HepG2 (cell line): ENCODE data around the gene LRGUK. TPM values are rescaled to one million over a fixed set of nuclear protein-coding genes. Genes with fewer than 3 reads are reported as not detected.

Experiments used
- ATAC-seq: fragments of 200-7000 bp; cut with Tn5 transposase; 3 replicates; pipeline ENCODE4 v1.9.1; 2020; ENCODE audit warnings: mild to moderate bottlenecking, moderate library complexity
- BruUV-seq: library from RNA; stranded (reverse); fragments of 400-500 nt; replicated peaks from 2 replicates; lab custom pipeline; 2021; lab: Mats Ljungman, UMichigan
- CTCF ChIA-PET: fragments of 300-600 bp; formaldehyde crosslinking; extraction: SDS; loops from one replicate; lab custom pipeline; 2021; ENCODE audit warnings: low total read pairs, inconsistent platforms, low intra/inter-chr PET ratio; lab: Yijun Ruan, JAX
- POLR2A ChIA-PET: fragments of 350-600 bp; sonication (Branson Sonifier 250); formaldehyde crosslinking; loops from one replicate; lab custom pipeline; 2020; ENCODE audit warnings: antibody characterized with exemption, inconsistent platforms; lab: Yijun Ruan, JAX
- DNase-seq: peaks from one replicate; pipeline ENCODE4 v3.0.0-alpha.2; 2015; ENCODE audit warnings: low spot score
- FAIRE-seq: peaks from 3 replicates; lab custom pipeline; 2011; peaks lifted over from hg19 to GRCh38; lab: Jason Lieb, UNC
- H2AFZ ChIP-seq: one replicate; pipeline ENCODE4 v1.6.1; 2011; ENCODE audit warnings: low read length, inconsistent platforms
- H3K27ac ChIP-seq: fragments of 300-600 bp; 3 replicates; pipeline ENCODE4 v1.8.0; 2011; ENCODE audit warnings: mixed run types, mild to moderate bottlenecking, mixed read lengths, low read length, inconsistent platforms; ENCODE audit not compliant: insufficient read depth; ENCODE audit errors: extremely low read length
- H3K27me3 ChIP-seq, 2 experiments: fragments of 200-600 bp in 1 of 2; 2 replicates in 1 of 2; 3 replicates in 1 of 2; pipeline versions ENCODE4 v1.6.0 to v1.8.0; 2011; ENCODE audit warnings: low read length in 2 of 2, mild to moderate bottlenecking in 2 of 2, moderate library complexity in 2 of 2, inconsistent platforms in 1 of 2; ENCODE audit not compliant: insufficient read depth in 2 of 2, control insufficient read depth in 1 of 2
- H3K36me3 ChIP-seq, 2 experiments: fragments of 200-600 bp in 1 of 2; replicated peaks in 1 of 2; 2 replicates in 1 of 2; 3 replicates in 1 of 2; pipeline versions ENCODE4 v1.5.1 to v1.8.0; 2011; ENCODE audit warnings: low read length in 2 of 2, inconsistent platforms in 1 of 2; ENCODE audit not compliant: insufficient read depth in 2 of 2, control insufficient read depth in 1 of 2
- H3K4me1 ChIP-seq: 2 replicates; pipeline ENCODE4 v1.5.1; 2012; ENCODE audit warnings: low read length, inconsistent platforms; ENCODE audit not compliant: insufficient read depth
- H3K4me2 ChIP-seq: 2 replicates; pipeline ENCODE4 v1.6.0; 2011; ENCODE audit warnings: low read depth, low read length, inconsistent platforms
- H3K4me3 ChIP-seq, 3 experiments: fragments of 200-600 bp in 1 of 3; sonication (generic), shearing (Covaris generic) in 1 of 3; replicated peaks in 1 of 3; 2 replicates each; pipeline ENCODE4 v1.5.1; 2011 to 2016; ENCODE audit warnings: low read length in 3 of 3, inconsistent platforms in 2 of 3, low read depth in 2 of 3, mild to moderate bottlenecking in 2 of 3, control low read depth in 1 of 3, mixed read lengths in 1 of 3; ENCODE audit not compliant: insufficient read depth in 1 of 3
- H3K79me2 ChIP-seq: one replicate; pipeline ENCODE4 v1.6.1; 2011; ENCODE audit warnings: low read length, inconsistent platforms; ENCODE audit not compliant: insufficient read depth
- H3K9ac ChIP-seq: 2 replicates; pipeline ENCODE4 v1.6.0; 2011; ENCODE audit warnings: mild to moderate bottlenecking, low read depth, low read length, inconsistent platforms; ENCODE audit not compliant: insufficient read depth
- H3K9me3 ChIP-seq: 2 replicates; pipeline ENCODE4 v1.5.1; 2012; ENCODE audit warnings: mild to moderate bottlenecking, low read length
- H4K20me1 ChIP-seq: 2 replicates; pipeline ENCODE4 v1.6.0; 2011; ENCODE audit warnings: inconsistent platforms, mild to moderate bottlenecking, low read length, moderate library complexity; ENCODE audit not compliant: insufficient read depth
- MAFF ChIP-seq: IDR thresholded peaks from 2 replicates; pipeline ENCODE4 v1.6.1; 2011; ENCODE audit warnings: low read depth, low read length, improper control_type of control experiment
- MAFK ChIP-seq, 2 experiments: IDR thresholded peaks in 1 of 2; conservative IDR thresholded peaks in 1 of 2; 2 replicates each; pipeline ENCODE4 v1.6.1; 2011; ENCODE audit warnings: improper control_type of control experiment in 2 of 2, low read length in 2 of 2
- MEIS2 ChIP-seq: sonication (generic); formaldehyde crosslinking; IDR thresholded peaks from 2 replicates; pipeline ENCODE4 v1.9.0; 2021; ENCODE audit warnings: mild to moderate bottlenecking, missing genetic modification reagents
- TEAD2 ChIP-seq: sonication (generic); formaldehyde crosslinking; IDR thresholded peaks from 2 replicates; pipeline ENCODE4 v1.9.0; 2021; ENCODE audit warnings: missing genetic modification reagents
- ZNF260 ChIP-seq: sonication (generic); formaldehyde crosslinking; IDR thresholded peaks from 2 replicates; pipeline ENCODE4 v1.4.0; 2020; ENCODE audit warnings: missing genetic modification reagents, low read depth, mild to moderate bottlenecking, borderline replicate concordance
- ZNF451 ChIP-seq: sonication (generic); formaldehyde crosslinking; IDR thresholded peaks from 2 replicates; pipeline ENCODE4 v1.5.0; 2020; ENCODE audit warnings: mild to moderate bottlenecking, missing genetic modification reagents
- ZNF720 ChIP-seq: sonication (generic); formaldehyde crosslinking; IDR thresholded peaks from 2 replicates; pipeline ENCODE4 v1.4.0; 2020; ENCODE audit warnings: missing genetic modification reagents
- ZNF746 ChIP-seq: sonication (generic); formaldehyde crosslinking; IDR thresholded peaks from 2 replicates; pipeline ENCODE4 v1.8.0; 2022; ENCODE audit warnings: mild to moderate bottlenecking, missing genetic modification reagents
- ZNF83 ChIP-seq: sonication (generic); formaldehyde crosslinking; IDR thresholded peaks from 2 replicates; pipeline ENCODE4 v1.4.0; 2020; ENCODE audit warnings: missing genetic modification reagents, mild to moderate bottlenecking, borderline replicate concordance
- ZNF878 ChIP-seq: sonication (generic); formaldehyde crosslinking; IDR thresholded peaks from 2 replicates; pipeline ENCODE4 v1.8.1; 2023; ENCODE audit warnings: mild to moderate bottlenecking, missing genetic modification reagents, moderate library complexity
- ZNF891 ChIP-seq: sonication (generic); formaldehyde crosslinking; IDR thresholded peaks from 2 replicates; pipeline ENCODE4 v1.5.0; 2020; ENCODE audit warnings: mild to moderate bottlenecking, missing genetic modification reagents
- WGBS: methylation state at CpG from one replicate; pipeline ENCODE4 v1.1.6; 2017; ENCODE audit warnings: low lambda C conversion rate; 5-methylcytosine and 5-hydroxymethylcytosine counted together
- in situ Hi-C: cut with HindIII; loops from 2 replicates; pipeline ENCODE4 v1.10.0; 2017; ENCODE audit warnings: low pct_unique_long_range_greater_than_20kb; ENCODE audit not compliant: extremely low pct_ligation_motif_present
- intact Hi-C: fragments of 100-400 bp; cut with micrococcal nuclease; formaldehyde crosslinking; loops from one replicate; pipeline ENCODE4 v1.10.0; 2022; ENCODE audit not compliant: unreplicated experiment
- polyA plus RNA-seq, 8 experiments: library from polyadenylated mRNA; depleted of rRNA in 3 of 8; stranded (reverse) in 7 of 8; unstranded in 1 of 8; fragments of >200 nt; fragmentation: Illumina TruSeq in 4 of 8; extraction: Trizol in 4 of 8; gene quantifications; 2 replicates each; pipeline versions ENCODE4 v1.2.1 to v1.2.3, GENCODE V29; 2011 to 2016; ENCODE audit warnings: low read depth in 4 of 8, missing spikeins in 1 of 8, mixed read lengths in 1 of 8; ENCODE audit not compliant: insufficient read depth in 1 of 8
- total RNA-seq, 5 experiments: library from RNA; depleted of rRNA; stranded (reverse); fragments of >200 nt; fragmentation: Illumina TruSeq; extraction: Trizol; gene quantifications; 2 replicates each; pipeline ENCODE4 v1.2.3, GENCODE V29; 2016; ENCODE audit warnings: low read depth in 1 of 5
- TF ChIP-seq, protein P1 (sequence below): sonication (generic); formaldehyde crosslinking; IDR thresholded peaks from 2 replicates; pipeline ENCODE4 v1.4.0; 2020; ENCODE audit warnings: mild to moderate bottlenecking, missing genetic modification reagents, borderline replicate concordance
- TF ChIP-seq, protein P2 (sequence below): sonication (generic); formaldehyde crosslinking; IDR thresholded peaks from 2 replicates; pipeline ENCODE4 v1.4.0; 2020; ENCODE audit warnings: mild to moderate bottlenecking, missing genetic modification reagents, borderline replicate concordance

LRGUK gene
- total and polyA plus RNA-seq, 2 of the 13 experiments (the other 11 are each of a cell fraction or from before 2014, with no cell fraction given): 0.18 to 0.20 TPM

- CTCF ChIA-PET: no interaction called here
- ATAC-seq: no peak
These were observed 152.8 kb downstream of the LRGUK start for GRCh38 chr7:134279898-134280297.

DNA sequence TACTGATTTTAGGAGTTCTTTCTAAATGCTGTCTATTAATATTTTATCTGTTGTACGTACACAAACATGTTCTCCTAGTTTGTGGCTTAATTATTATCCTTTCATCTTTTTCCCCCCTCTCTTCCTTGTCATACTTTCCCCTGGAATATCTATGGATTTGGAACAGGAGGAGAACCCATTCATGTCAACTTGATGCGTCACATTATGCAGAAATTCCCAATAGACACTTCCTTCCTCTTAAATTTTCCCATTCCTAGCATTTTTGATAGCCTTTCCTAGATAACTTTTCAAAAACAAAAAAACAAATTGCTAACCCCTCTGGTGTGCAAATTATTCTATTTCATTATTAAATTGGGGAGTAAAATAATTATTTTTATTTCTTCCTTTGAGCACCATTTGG, 153.4 kb downstream of the LRGUK start:
- no peak overlapping the region for H3K27ac ChIP-seq
- no peaks in the 10 kb centered on the region for H3K36me3 ChIP-seq
- H3K4me2 ChIP-seq: no peak overlapping the region
- 24% methylated on average over 2 of the region's 2 CpGs for WGBS
- in situ Hi-C loops (no loop called here), intact Hi-C loops (no loop called here)
- ATAC-seq (no peak), DNase-seq (no peak), FAIRE-seq (no peak)
- no TSS peak for BruUV-seq
- ChIA-PET CTCF (no interaction called here), POLR2A (no interaction called here)
- no peaks in the 10 kb centered on the region for H3K79me2 ChIP-seq
- H3K9me3 ChIP-seq: no peaks in the 10 kb centered on the region
- H3K4me3 ChIP-seq: no peak overlapping the region
- peaks cover 6% of the 10 kb centered on the region; the same call in 1 of the 2 replicates for H3K4me1 ChIP-seq
- no peak overlapping the region for H2AFZ ChIP-seq
- H3K9ac ChIP-seq: no peak overlapping the region
- H3K27me3 ChIP-seq: no peaks in the 10 kb centered on the region
- no peaks in the 10 kb centered on the region for H4K20me1 ChIP-seq
- TF ChIP-seq, protein P1, sequence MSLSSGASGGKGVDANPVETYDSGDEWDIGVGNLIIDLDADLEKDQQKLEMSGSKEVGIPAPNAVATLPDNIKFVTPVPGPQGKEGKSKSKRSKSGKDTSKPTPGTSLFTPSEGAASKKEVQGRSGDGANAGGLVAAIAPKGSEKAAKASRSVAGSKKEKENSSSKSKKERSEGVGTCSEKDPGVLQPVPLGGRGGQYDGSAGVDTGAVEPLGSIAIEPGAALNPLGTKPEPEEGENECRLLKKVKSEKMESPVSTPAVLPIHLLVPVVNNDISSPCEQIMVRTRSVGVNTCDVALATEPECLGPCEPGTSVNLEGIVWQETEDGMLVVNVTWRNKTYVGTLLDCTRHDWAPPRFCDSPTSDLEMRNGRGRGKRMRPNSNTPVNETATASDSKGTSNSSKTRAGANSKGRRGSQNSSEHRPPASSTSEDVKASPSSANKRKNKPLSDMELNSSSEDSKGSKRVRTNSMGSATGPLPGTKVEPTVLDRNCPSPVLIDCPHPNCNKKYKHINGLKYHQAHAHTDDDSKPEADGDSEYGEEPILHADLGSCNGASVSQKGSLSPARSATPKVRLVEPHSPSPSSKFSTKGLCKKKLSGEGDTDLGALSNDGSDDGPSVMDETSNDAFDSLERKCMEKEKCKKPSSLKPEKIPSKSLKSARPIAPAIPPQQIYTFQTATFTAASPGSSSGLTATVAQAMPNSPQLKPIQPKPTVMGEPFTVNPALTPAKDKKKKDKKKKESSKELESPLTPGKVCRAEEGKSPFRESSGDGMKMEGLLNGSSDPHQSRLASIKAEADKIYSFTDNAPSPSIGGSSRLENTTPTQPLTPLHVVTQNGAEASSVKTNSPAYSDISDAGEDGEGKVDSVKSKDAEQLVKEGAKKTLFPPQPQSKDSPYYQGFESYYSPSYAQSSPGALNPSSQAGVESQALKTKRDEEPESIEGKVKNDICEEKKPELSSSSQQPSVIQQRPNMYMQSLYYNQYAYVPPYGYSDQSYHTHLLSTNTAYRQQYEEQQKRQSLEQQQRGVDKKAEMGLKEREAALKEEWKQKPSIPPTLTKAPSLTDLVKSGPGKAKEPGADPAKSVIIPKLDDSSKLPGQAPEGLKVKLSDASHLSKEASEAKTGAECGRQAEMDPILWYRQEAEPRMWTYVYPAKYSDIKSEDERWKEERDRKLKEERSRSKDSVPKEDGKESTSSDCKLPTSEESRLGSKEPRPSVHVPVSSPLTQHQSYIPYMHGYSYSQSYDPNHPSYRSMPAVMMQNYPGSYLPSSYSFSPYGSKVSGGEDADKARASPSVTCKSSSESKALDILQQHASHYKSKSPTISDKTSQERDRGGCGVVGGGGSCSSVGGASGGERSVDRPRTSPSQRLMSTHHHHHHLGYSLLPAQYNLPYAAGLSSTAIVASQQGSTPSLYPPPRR (CRISPR knock-in tag): no peak
- TF ChIP-seq ZNF746 (CRISPR knock-in tag): no peak
- TF ChIP-seq ZNF720 (CRISPR knock-in tag): no peak
- TF ChIP-seq ZNF260 (CRISPR knock-in tag): no peak
- no peak for TF ChIP-seq MEIS2
- TF ChIP-seq ZNF83 (CRISPR knock-in tag): no peak
- TF ChIP-seq, protein P2, sequence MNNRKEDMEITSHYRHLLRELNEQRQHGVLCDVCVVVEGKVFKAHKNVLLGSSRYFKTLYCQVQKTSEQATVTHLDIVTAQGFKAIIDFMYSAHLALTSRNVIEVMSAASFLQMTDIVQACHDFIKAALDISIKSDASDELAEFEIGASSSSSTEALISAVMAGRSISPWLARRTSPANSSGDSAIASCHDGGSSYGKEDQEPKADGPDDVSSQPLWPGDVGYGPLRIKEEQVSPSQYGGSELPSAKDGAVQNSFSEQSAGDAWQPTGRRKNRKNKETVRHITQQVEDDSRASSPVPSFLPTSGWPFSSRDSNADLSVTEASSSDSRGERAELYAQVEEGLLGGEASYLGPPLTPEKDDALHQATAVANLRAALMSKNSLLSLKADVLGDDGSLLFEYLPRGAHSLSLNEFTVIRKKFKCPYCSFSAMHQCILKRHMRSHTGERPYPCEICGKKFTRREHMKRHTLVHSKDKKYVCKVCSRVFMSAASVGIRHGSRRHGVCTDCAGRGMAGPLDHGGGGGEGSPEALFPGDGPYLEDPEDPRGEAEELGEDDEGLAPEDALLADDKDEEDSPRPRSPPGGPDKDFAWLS: no peak
- TF ChIP-seq ZNF451 (CRISPR knock-in tag): no peak
- no peak for TF ChIP-seq ZNF891 (CRISPR knock-in tag)
- TF ChIP-seq TEAD2 (CRISPR knock-in tag): no peak

More at GRCh38 chr7:134279898-134280297, 152.8 kb downstream of the LRGUK start:
- in situ Hi-C loops: no loop called here
- FAIRE-seq (no peak), DNase-seq (no peak)
- H3K4me2 ChIP-seq: no peak overlapping the region
- H3K79me2 ChIP-seq: no peaks in the 10 kb centered on the region
- intact Hi-C loops: no loop called here
- H3K36me3 ChIP-seq: no peaks in the 10 kb centered on the region
- H3K9ac ChIP-seq: no peak overlapping the region
- peak in 1 of 2 experiments; percentile 46; a peak in 2 of 4 replicates for TF ChIP-seq MAFK (conservative IDR thresholded peaks at IDR 0.05 in 1 of 2, IDR thresholded peaks at IDR 0.05 in 1 of 2; ENCODE audit: low read length in 2 of 2)
- TF ChIP-seq MAFF: 0 out of 2 replicates have a peak, but pooled peaks have one; percentile 8
- no peak for TF ChIP-seq ZNF878 (CRISPR knock-in tag)
- no peak overlapping the region for H2AFZ ChIP-seq
- POLR2A ChIA-PET: no interaction called here
- H3K4me3 ChIP-seq: no peak overlapping the region
- H4K20me1 ChIP-seq: no peaks in the 10 kb centered on the region
- no TSS peak for BruUV-seq
- H3K4me1 ChIP-seq: peaks cover 6% of the 10 kb centered on the region; the same call in 1 of the 2 replicates
- H3K9me3 ChIP-seq: no peaks in the 10 kb centered on the region
- H3K27me3 ChIP-seq: no peaks in the 10 kb centered on the region
- H3K27ac ChIP-seq: no peak overlapping the region
